GM12878 (cell line): ENCODE results near the gene NDUFV1. TPM values are rescaled to one million over a fixed set of nuclear protein-coding genes. Genes with fewer than 3 reads are reported as not detected.
A peak's percentile ranks its signal among the peaks of the same experiment; 100 is the strongest.

ENCODE experiments used
- CUX1 ChIP-seq: IDR thresholded peaks from 2 replicates; pipeline ENCODE4 v1.6.1; 2012; ENCODE audit warnings: improper control_type of control experiment, low read depth, low read length; ENCODE audit not compliant: insufficient replicate concordance
- EGR1 ChIP-seq, 2 experiments: IDR thresholded peaks; 1 replicate in 1 of 2; 2 replicates in 1 of 2; pipeline ENCODE4 v1.6.1; 2011 to 2012; ENCODE audit warnings: low read depth in 2 of 2, low read length in 2 of 2, borderline replicate concordance in 1 of 2, mild to moderate bottlenecking in 1 of 2, moderate library complexity in 1 of 2
- FOS ChIP-seq: IDR thresholded peaks from 3 replicates; pipeline ENCODE4 v1.6.1; 2011; ENCODE audit warnings: borderline replicate concordance; ENCODE audit not compliant: insufficient read length; ENCODE audit errors: extremely low read depth
- FOXK2 ChIP-seq: fragments of 450-650 bp; IDR thresholded peaks from 2 replicates; pipeline ENCODE4 v1.6.1; 2017; ENCODE audit warnings: mild to moderate bottlenecking, moderate library complexity
- IRF3 ChIP-seq: fragments of 450-650 bp; IDR thresholded peaks from 2 replicates; pipeline ENCODE4 v1.6.1; 2014; ENCODE audit warnings: mild to moderate bottlenecking
- JUNB ChIP-seq: IDR thresholded peaks from 2 replicates; pipeline ENCODE4 v1.6.1; 2016; ENCODE audit warnings: antibody characterized with exemption, mild to moderate bottlenecking
- NFYB ChIP-seq: IDR thresholded peaks from 2 replicates; pipeline ENCODE4 v1.6.1; 2011; ENCODE audit warnings: low read depth, mild to moderate bottlenecking, low read length, improper control_type of control experiment, moderate library complexity; ENCODE audit not compliant: insufficient read depth
- NRF1 ChIP-seq: conservative IDR thresholded peaks from 2 replicates; pipeline ENCODE4 v1.6.1; 2011; ENCODE audit warnings: mild to moderate bottlenecking, low read depth, low read length, improper control_type of control experiment
- RB1 ChIP-seq: fragments of 450-650 bp; formaldehyde crosslinking; IDR thresholded peaks from 2 replicates; pipeline ENCODE4 v1.6.1; 2017; ENCODE audit warnings: mild to moderate bottlenecking, borderline replicate concordance
- RELA ChIP-seq: fragments of 450-650 bp; IDR thresholded peaks from 2 replicates; pipeline ENCODE4 v1.8.0; 2014; ENCODE audit warnings: borderline replicate concordance; ENCODE audit not compliant: partially characterized antibody
- SMAD1 ChIP-seq: fragments of 450-650 bp; IDR thresholded peaks from 2 replicates; pipeline ENCODE4 v1.6.1; 2018; ENCODE audit warnings: mild to moderate bottlenecking, low read depth; ENCODE audit not compliant: partially characterized antibody
- SREBF2 ChIP-seq: IDR thresholded peaks from 2 replicates; pipeline ENCODE4 v1.6.1; 2012; ENCODE audit warnings: mild to moderate bottlenecking, low read length
- SUZ12 ChIP-seq: fragments of 200-600 bp; sonication (generic); IDR thresholded peaks from one replicate; pipeline ENCODE4 v1.6.1; 2018; ENCODE audit warnings: antibody characterized with exemption, mild to moderate bottlenecking; ENCODE audit not compliant: unreplicated experiment
- YBX1 ChIP-seq: fragments of 450-650 bp; IDR thresholded peaks from 2 replicates; pipeline ENCODE4 v1.6.1; 2016; ENCODE audit warnings: antibody characterized with exemption
- ZBTB40 ChIP-seq: fragments of 450-650 bp; IDR thresholded peaks from 2 replicates; pipeline ENCODE4 v1.6.1; 2016; ENCODE audit warnings: mild to moderate bottlenecking, moderate library complexity, borderline replicate concordance
- polyA plus RNA-seq, 11 experiments: library from polyadenylated mRNA; depleted of rRNA in 4 of 11; unstranded in 6 of 11; stranded (reverse) in 5 of 11; fragments of >200 nt; fragmentation: Nextera tagmentation in 4 of 11; fragmentation: Illumina TruSeq in 1 of 11; extraction: Ambion mirVana in 4 of 11; extraction: Trizol in 1 of 11; gene quantifications; 1 replicate in 1 of 11; 2 replicates in 10 of 11; pipeline versions ENCODE4 v1.2.1 to v1.2.3, GENCODE V29; 2011 to 2016; ENCODE audit warnings: inconsistent platforms in 2 of 11, missing spikeins in 2 of 11, low read depth in 1 of 11
- total RNA-seq, 4 experiments: library from RNA; depleted of rRNA in 3 of 4; stranded (reverse); fragments of >200 nt in 3 of 4; fragmentation: Illumina TruSeq in 1 of 4; extraction: Trizol in 1 of 4; gene quantifications; 2 replicates each; pipeline versions ENCODE4 v1.2.1 to v1.2.3, GENCODE V29; 2013 to 2021

NDUFV1 gene
- total and polyA plus RNA-seq, 10 of the 15 experiments (the other 5 are each of a cell fraction or from before 2014, with no cell fraction given) = 8.2 to 380 (median 231) TPM

- TF ChIP-seq NRF1 (no peak), NFYB (no peak), SREBF2 (no peak), RELA (peak; percentile 30), SUZ12 (no peak), SMAD1 (no peak), RB1 (peak; percentile 84; the same call in 1 of the 2 replicates), FOXK2 (no peak), EGR1 (IDR thresholded peaks at IDR 0.05; ENCODE audit: borderline replicate concordance in 1 of 2, low read depth in 2 of 2, low read length in 2 of 2) (0 out of 3 replicates have a peak, but pooled peaks of 1 of the 2 experiments have one; percentile 21), IRF3 (no peak), YBX1 (no peak), FOS (no peak), CUX1 (no peak), ZBTB40 (no peak), JUNB (no peak)
Observed at GRCh38 chr11:67629386-67630227, 22.9 kb downstream of the NDUFV1 start, which contains the start of gene NUDT8 (continued).
